Adrenal gland (tissue), 5 donors: Measurements from ENCODE around the gene PDE3A.
A peak's percentile ranks its signal among the peaks of the same experiment; 100 is the strongest.

ENCODE experiments used
- CTCF ChIP-seq, 6 experiments: fragments of 450-650 bp in 4 of 6; fragments of 200-600 bp in 2 of 6; sonication (generic) in 1 of 6; IDR thresholded peaks; 1 replicate in 5 of 6; 2 replicates in 1 of 6; pipeline versions ENCODE4 v1.5.1 to v1.8.0; 2016 to 2021; ENCODE audit warnings: antibody characterized with exemption in 6 of 6, mild to moderate bottlenecking in 2 of 6, moderate library complexity in 1 of 6
- POLR2A ChIP-seq, 2 donors: fragments of 450-650 bp; IDR thresholded peaks; one replicate each; pipeline ENCODE4 v1.6.1; 2017; ENCODE audit warnings: antibody characterized with exemption in 2 of 2, mild to moderate bottlenecking in 2 of 2, moderate library complexity in 1 of 2
- donor health status: DM: no; HTN: no; CAD: no.

GRCh38 chr12:20646239-20646827 lies 278.0 kb downstream of the PDE3A start:
- TF ChIP-seq POLR2A (IDR thresholded peaks at IDR 0.05) (no peak), CTCF (IDR thresholded peaks at IDR 0.05) (peak; percentile 20 to 60 (median 42))
